Cardiac atrium fibroblast (primary cell): ENCODE data around the gene UTF1. TPM values are rescaled to one million over a fixed set of nuclear protein-coding genes. Genes with fewer than 3 reads are reported as not detected.

Source experiments
- total RNA-seq: library from RNA; depleted of rRNA; stranded (reverse); fragments of >200 nt; gene quantifications from 2 replicates; pipeline ENCODE4 v1.2.3, GENCODE V29; 2015

The UTF1 gene
- not detected in 2 replicates for total RNA-seq

GRCh38 chr10:133230044-133230361 lies at the start of gene UTF1:
UTF1 (plus strand) TSS chr10:133230217; CDS start chr10:133230289, 72 bp downstream.

GRCh38 chr10:133237588-133238465 lies 7.8 kb downstream of the UTF1 start, which contains the start of gene VENTX:
VENTX (plus strand) TSS chr10:133237855; CDS start chr10:133237915, 60 bp downstream.

GRCh38 chr10:133276435-133277201 lies 46.6 kb downstream of the UTF1 start, which contains the start of gene ADAM8:
ADAM8 (minus strand) TSS chr10:133276868; CDS start chr10:133276817, 51 bp downstream.

Other genes with a start within 250 kb of the UTF1 start
- gene ADGRA1, start 142.3 kb upstream of the UTF1 start, total RNA-seq, result not detected in 2 replicates
- gene KNDC1, start 70.0 kb upstream of the UTF1 start, total RNA-seq, result 0.36 and 0.49 TPM in 2 replicates
- gene VENTX, start 7.6 kb downstream of the UTF1 start, total RNA-seq, result not detected in 2 replicates
- 0.32 TPM in 1 of 2 replicates, not detected in the other for gene ADAM8, start 46.7 kb downstream of the UTF1 start, total RNA-seq
- gene TUBGCP2, start 78.7 kb downstream of the UTF1 start, total RNA-seq, result 36.1 and 42.4 TPM in 2 replicates
- gene ZNF511, start 78.7 kb downstream of the UTF1 start, total RNA-seq, result 24.2 and 27.1 TPM in 2 replicates
- gene CALY, start 106.7 kb downstream of the UTF1 start, total RNA-seq, result not detected in 2 replicates
- not detected in 2 replicates for gene PRAP1, start 117.2 kb downstream of the UTF1 start, total RNA-seq
- gene FUOM, start 127.8 kb downstream of the UTF1 start, total RNA-seq, result 25.5 and 32.4 TPM in 2 replicates
- 103 and 134 TPM in 2 replicates for gene ECHS1, start 143.1 kb downstream of the UTF1 start, total RNA-seq
- gene PAOX, start 149.0 kb downstream of the UTF1 start, total RNA-seq, result 5.6 and 7.6 TPM in 2 replicates
- gene MTG1, start 163.9 kb downstream of the UTF1 start, total RNA-seq, result 24.3 and 25.6 TPM in 2 replicates
- 1.3 and 2.9 TPM in 2 replicates for gene SPRN, start 194.4 kb downstream of the UTF1 start, total RNA-seq
- 0.54 TPM in 1 of 2 replicates, not detected in the other for gene SCART1, start 223.7 kb downstream of the UTF1 start, total RNA-seq